Stimulated activated CD8-positive, alpha-beta memory T cell treated with anti-CD3 and anti-CD28 coated beads, Interleukin-7, amount 100 ng/mL, for 24 hours (primary cell): ENCODE data around the gene B4GAT1.

Source experiments
- DNase-seq: peaks from one replicate; pipeline ENCODE4 v3.0.0-alpha.2; 2020; ENCODE audit warnings: low read depth

Gene B4GAT1

DNA sequence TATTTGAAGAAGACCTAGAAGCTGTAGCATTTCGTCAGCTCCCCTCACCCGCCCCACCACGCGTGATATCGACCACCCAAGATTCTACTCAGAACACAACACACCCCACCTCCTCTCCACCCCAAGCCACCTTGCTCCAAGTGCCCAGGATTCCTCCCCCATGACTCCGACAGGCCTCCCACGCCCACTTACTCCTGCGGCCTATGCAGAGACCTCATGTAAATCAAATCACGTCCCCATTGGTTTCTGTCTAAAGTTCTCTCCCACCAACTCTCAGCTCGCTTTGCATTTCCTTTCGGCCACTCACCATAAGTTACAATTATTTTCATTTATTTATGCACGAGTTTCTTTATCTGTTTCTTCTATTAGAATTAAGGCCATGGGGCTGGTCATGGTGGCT lies 44.8 kb downstream of the B4GAT1 start:
- no peak for DNase-seq

DNA sequence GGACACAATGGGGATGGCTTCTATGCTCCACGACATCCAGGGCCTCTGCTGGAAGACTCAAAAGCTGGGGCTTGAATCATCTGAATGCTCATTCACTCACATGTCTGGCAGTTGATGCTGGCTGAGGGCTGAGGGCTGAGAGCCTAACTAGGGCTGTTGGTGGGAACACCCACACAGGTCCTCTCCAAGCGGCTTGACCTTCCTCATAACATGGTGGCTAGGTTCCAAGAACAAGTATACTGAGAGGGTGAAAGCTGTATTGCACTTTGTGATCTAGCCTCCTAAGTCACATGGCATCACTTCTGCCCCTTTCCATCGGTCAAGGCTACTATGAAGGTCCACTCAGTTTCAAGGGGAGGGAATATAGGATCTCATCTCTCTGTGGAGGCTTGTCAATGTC lies 48.2 kb downstream of the B4GAT1 start:
- DNase-seq = no peak

DNA sequence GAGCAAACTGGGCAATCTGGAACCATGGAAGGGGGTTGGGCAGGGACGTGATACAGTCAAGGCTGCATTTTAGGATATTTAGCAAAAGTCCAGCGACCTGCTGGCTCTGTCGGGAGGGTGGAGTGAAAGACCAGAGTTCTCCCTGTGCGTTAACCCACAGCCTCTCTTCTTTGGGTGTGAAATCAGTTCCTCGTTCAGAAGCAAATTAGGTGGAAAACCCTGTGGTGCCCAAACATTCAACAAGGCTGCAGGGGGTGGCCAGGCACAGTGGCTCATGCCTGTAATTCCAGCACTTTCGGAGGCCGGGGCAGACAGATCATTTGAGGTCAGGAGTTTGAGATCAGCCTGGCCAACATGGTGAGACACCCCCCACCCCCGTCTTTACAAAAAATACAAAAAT lies 49.8 kb downstream of the B4GAT1 start:
- DNase-seq = no peak
